K562 (cell line): ENCODE results near the gene EXOSC9. TPM values are rescaled to one million over a fixed set of nuclear protein-coding genes. Genes with fewer than 3 reads are reported as not detected.

ENCODE experiments used
- POLR2G ChIP-seq: fragments of 200-400 bp; formaldehyde crosslinking; IDR thresholded peaks from 2 replicates; pipeline ENCODE4 v1.6.1; 2017; ENCODE audit warnings: low read depth, mild to moderate bottlenecking, antibody characterized with exemption, low read length, moderate library complexity
- SLC30A9 ChIP-seq: fragments of 250-450 bp; sonication (Bioruptor Pico); IDR thresholded peaks from 2 replicates; pipeline ENCODE4 v1.8.0; 2022; ENCODE audit warnings: mild to moderate bottlenecking, moderate library complexity
- ZFP1 ChIP-seq: fragments of 450-650 bp; formaldehyde crosslinking; IDR thresholded peaks from 2 replicates; pipeline ENCODE4 v1.4.0; 2020; ENCODE audit warnings: mild to moderate bottlenecking, mixed read lengths
- ZNF584 ChIP-seq: fragments of 200-800 bp; sonication (Bioruptor generic); IDR thresholded peaks from 2 replicates; pipeline ENCODE4 v1.6.1; 2016; ENCODE audit warnings: low read depth, mild to moderate bottlenecking, missing genetic modification characterization, missing compliant biosample characterization
- polyA plus RNA-seq, 8 experiments: library from polyadenylated mRNA; depleted of rRNA in 4 of 8; stranded (reverse) in 5 of 8; unstranded in 3 of 8; fragments of >200 nt; fragmentation: Nextera tagmentation in 2 of 8; fragmentation: Illumina TruSeq in 1 of 8; extraction: Ambion mirVana in 2 of 8; extraction: Trizol in 1 of 8; gene quantifications; 2 replicates each; pipeline versions ENCODE4 v1.2.1 to v1.2.3, GENCODE V29; 2011 to 2014; ENCODE audit warnings: inconsistent platforms in 1 of 8, missing spikeins in 1 of 8
- total RNA-seq, 7 experiments: library from RNA; depleted of rRNA in 6 of 7; stranded (reverse); fragments of >200 nt in 6 of 7; fragmentation: Illumina TruSeq in 2 of 7; extraction: Trizol in 2 of 7; gene quantifications; 2 replicates each; pipeline versions ENCODE4 v1.2.1 to v1.2.3, GENCODE V29; 2011 to 2021; ENCODE audit warnings: low replicate concordance in 1 of 7
- TF ChIP-seq, protein P1 (sequence below), 2 experiments: IDR thresholded peaks in 1 of 2; conservative IDR thresholded peaks in 1 of 2; 2 replicates each; pipeline ENCODE4 v1.6.1; 2016; ENCODE audit warnings: low read depth in 2 of 2, mild to moderate bottlenecking in 1 of 2, missing compliant biosample characterization in 1 of 2, missing genetic modification characterization in 1 of 2, moderate library complexity in 1 of 2
- TF ChIP-seq, protein P2 (sequence below): fragments of 450-650 bp; IDR thresholded peaks from 2 replicates; pipeline ENCODE4 v1.6.1; 2017; ENCODE audit warnings: antibody characterized with exemption
- TF ChIP-seq, protein P3 (sequence below): sonication (generic); formaldehyde crosslinking; IDR thresholded peaks from 2 replicates; pipeline ENCODE4 v1.4.0; 2020; ENCODE audit warnings: mild to moderate bottlenecking, missing genetic modification reagents
- TF ChIP-seq, protein P4 (sequence below): fragments of 200-600 bp; sonication (generic); IDR thresholded peaks from one replicate; pipeline ENCODE4 v1.6.1; 2012; ENCODE audit warnings: mild to moderate bottlenecking, low read depth, low read length, inconsistent platforms

EXOSC9 gene
- total and polyA plus RNA-seq, 9 of the 15 experiments (the other 6 are each of a cell fraction or from before 2014, with no cell fraction given) = 64.7 to 166 (median 115) TPM

DNA sequence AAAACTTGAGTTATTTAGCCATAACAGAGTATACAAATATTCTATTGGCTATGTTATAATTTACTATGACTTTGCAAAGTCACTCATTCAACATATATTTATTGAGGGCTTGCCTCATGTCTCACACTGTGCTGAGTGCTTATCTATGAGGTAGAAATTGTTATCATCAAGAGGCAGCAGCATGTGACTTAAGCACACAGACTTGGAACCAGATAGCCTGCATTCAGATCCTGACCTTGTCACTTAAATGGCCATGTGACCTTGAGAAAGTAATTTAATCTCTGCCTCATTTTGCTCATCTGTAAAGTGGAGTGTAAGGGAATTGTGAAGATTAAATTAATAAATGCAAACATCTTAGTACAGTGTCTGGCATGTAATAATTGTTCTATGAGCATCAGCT lies 10.1 kb upstream of the EXOSC9 start (continued):
- TF ChIP-seq ZFP1 (no peak), SLC30A9 (no peak), ZNF584 (CRISPR knock-in tag) (no peak), POLR2G (no peak)
- TF ChIP-seq, protein P1, sequence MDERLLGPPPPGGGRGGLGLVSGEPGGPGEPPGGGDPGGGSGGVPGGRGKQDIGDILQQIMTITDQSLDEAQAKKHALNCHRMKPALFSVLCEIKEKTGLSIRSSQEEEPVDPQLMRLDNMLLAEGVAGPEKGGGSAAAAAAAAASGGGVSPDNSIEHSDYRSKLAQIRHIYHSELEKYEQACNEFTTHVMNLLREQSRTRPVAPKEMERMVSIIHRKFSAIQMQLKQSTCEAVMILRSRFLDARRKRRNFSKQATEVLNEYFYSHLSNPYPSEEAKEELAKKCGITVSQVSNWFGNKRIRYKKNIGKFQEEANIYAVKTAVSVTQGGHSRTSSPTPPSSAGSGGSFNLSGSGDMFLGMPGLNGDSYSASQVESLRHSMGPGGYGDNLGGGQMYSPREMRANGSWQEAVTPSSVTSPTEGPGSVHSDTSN (CRISPR knock-in tag; IDR thresholded peaks at IDR 0.05; ENCODE audit: low read depth) = no peak
- TF ChIP-seq, protein P1 (tag; conservative IDR thresholded peaks at IDR 0.05; ENCODE audit: low read depth) = peak; percentile 67
- TF ChIP-seq, protein P2, sequence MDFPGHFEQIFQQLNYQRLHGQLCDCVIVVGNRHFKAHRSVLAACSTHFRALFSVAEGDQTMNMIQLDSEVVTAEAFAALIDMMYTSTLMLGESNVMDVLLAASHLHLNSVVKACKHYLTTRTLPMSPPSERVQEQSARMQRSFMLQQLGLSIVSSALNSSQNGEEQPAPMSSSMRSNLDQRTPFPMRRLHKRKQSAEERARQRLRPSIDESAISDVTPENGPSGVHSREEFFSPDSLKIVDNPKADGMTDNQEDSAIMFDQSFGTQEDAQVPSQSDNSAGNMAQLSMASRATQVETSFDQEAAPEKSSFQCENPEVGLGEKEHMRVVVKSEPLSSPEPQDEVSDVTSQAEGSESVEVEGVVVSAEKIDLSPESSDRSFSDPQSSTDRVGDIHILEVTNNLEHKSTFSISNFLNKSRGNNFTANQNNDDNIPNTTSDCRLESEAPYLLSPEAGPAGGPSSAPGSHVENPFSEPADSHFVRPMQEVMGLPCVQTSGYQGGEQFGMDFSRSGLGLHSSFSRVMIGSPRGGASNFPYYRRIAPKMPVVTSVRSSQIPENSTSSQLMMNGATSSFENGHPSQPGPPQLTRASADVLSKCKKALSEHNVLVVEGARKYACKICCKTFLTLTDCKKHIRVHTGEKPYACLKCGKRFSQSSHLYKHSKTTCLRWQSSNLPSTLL = no peak
- TF ChIP-seq, protein P3, sequence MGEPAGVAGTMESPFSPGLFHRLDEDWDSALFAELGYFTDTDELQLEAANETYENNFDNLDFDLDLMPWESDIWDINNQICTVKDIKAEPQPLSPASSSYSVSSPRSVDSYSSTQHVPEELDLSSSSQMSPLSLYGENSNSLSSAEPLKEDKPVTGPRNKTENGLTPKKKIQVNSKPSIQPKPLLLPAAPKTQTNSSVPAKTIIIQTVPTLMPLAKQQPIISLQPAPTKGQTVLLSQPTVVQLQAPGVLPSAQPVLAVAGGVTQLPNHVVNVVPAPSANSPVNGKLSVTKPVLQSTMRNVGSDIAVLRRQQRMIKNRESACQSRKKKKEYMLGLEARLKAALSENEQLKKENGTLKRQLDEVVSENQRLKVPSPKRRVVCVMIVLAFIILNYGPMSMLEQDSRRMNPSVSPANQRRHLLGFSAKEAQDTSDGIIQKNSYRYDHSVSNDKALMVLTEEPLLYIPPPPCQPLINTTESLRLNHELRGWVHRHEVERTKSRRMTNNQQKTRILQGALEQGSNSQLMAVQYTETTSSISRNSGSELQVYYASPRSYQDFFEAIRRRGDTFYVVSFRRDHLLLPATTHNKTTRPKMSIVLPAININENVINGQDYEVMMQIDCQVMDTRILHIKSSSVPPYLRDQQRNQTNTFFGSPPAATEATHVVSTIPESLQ (CRISPR knock-in tag) = no peak
- TF ChIP-seq, protein P4, sequence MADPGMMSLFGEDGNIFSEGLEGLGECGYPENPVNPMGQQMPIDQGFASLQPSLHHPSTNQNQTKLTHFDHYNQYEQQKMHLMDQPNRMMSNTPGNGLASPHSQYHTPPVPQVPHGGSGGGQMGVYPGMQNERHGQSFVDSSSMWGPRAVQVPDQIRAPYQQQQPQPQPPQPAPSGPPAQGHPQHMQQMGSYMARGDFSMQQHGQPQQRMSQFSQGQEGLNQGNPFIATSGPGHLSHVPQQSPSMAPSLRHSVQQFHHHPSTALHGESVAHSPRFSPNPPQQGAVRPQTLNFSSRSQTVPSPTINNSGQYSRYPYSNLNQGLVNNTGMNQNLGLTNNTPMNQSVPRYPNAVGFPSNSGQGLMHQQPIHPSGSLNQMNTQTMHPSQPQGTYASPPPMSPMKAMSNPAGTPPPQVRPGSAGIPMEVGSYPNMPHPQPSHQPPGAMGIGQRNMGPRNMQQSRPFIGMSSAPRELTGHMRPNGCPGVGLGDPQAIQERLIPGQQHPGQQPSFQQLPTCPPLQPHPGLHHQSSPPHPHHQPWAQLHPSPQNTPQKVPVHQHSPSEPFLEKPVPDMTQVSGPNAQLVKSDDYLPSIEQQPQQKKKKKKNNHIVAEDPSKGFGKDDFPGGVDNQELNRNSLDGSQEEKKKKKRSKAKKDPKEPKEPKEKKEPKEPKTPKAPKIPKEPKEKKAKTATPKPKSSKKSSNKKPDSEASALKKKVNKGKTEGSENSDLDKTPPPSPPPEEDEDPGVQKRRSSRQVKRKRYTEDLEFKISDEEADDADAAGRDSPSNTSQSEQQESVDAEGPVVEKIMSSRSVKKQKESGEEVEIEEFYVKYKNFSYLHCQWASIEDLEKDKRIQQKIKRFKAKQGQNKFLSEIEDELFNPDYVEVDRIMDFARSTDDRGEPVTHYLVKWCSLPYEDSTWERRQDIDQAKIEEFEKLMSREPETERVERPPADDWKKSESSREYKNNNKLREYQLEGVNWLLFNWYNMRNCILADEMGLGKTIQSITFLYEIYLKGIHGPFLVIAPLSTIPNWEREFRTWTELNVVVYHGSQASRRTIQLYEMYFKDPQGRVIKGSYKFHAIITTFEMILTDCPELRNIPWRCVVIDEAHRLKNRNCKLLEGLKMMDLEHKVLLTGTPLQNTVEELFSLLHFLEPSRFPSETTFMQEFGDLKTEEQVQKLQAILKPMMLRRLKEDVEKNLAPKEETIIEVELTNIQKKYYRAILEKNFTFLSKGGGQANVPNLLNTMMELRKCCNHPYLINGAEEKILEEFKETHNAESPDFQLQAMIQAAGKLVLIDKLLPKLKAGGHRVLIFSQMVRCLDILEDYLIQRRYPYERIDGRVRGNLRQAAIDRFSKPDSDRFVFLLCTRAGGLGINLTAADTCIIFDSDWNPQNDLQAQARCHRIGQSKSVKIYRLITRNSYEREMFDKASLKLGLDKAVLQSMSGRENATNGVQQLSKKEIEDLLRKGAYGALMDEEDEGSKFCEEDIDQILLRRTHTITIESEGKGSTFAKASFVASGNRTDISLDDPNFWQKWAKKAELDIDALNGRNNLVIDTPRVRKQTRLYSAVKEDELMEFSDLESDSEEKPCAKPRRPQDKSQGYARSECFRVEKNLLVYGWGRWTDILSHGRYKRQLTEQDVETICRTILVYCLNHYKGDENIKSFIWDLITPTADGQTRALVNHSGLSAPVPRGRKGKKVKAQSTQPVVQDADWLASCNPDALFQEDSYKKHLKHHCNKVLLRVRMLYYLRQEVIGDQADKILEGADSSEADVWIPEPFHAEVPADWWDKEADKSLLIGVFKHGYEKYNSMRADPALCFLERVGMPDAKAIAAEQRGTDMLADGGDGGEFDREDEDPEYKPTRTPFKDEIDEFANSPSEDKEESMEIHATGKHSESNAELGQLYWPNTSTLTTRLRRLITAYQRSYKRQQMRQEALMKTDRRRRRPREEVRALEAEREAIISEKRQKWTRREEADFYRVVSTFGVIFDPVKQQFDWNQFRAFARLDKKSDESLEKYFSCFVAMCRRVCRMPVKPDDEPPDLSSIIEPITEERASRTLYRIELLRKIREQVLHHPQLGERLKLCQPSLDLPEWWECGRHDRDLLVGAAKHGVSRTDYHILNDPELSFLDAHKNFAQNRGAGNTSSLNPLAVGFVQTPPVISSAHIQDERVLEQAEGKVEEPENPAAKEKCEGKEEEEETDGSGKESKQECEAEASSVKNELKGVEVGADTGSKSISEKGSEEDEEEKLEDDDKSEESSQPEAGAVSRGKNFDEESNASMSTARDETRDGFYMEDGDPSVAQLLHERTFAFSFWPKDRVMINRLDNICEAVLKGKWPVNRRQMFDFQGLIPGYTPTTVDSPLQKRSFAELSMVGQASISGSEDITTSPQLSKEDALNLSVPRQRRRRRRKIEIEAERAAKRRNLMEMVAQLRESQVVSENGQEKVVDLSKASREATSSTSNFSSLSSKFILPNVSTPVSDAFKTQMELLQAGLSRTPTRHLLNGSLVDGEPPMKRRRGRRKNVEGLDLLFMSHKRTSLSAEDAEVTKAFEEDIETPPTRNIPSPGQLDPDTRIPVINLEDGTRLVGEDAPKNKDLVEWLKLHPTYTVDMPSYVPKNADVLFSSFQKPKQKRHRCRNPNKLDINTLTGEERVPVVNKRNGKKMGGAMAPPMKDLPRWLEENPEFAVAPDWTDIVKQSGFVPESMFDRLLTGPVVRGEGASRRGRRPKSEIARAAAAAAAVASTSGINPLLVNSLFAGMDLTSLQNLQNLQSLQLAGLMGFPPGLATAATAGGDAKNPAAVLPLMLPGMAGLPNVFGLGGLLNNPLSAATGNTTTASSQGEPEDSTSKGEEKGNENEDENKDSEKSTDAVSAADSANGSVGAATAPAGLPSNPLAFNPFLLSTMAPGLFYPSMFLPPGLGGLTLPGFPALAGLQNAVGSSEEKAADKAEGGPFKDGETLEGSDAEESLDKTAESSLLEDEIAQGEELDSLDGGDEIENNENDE = no peak
